Testis (tissue), 2 donors: ENCODE data around the gene STARD3NL.

Source experiments
- POLR2A ChIP-seq: fragments of 450-650 bp; IDR thresholded peaks from one replicate; pipeline ENCODE4 v1.6.1; 2017; ENCODE audit warnings: antibody characterized with exemption, mild to moderate bottlenecking, moderate library complexity
- TF ChIP-seq, protein P1 (sequence below), 3 experiments: fragments of 450-650 bp in 2 of 3; fragments of 200-600 bp in 1 of 3; sonication (generic) in 1 of 3; IDR thresholded peaks; one replicate each; pipeline ENCODE4 v1.5.1; 2016 to 2019; ENCODE audit warnings: antibody characterized with exemption in 3 of 3, mild to moderate bottlenecking in 2 of 3, moderate library complexity in 1 of 3

DNA sequence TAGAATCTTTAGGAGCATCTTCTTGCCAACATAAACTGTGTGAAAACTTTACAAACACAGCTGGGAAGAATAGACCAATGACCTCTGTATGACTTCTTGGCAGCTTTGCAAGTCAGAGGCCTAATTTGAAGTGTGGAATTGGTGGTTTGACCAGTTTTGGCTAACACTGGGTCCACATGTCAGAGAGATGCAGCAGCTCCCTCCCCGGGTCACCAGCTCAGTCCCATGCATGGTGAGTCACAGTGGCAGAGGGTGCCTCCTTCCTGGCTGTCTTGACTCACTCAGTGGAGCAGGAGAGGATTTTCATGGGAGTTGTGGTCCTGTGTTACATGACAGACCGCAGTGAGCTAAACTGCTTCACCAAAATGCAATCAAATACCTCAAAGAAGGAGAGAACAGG lies 8.2 kb upstream of the STARD3NL start:
- TF ChIP-seq, protein P1, sequence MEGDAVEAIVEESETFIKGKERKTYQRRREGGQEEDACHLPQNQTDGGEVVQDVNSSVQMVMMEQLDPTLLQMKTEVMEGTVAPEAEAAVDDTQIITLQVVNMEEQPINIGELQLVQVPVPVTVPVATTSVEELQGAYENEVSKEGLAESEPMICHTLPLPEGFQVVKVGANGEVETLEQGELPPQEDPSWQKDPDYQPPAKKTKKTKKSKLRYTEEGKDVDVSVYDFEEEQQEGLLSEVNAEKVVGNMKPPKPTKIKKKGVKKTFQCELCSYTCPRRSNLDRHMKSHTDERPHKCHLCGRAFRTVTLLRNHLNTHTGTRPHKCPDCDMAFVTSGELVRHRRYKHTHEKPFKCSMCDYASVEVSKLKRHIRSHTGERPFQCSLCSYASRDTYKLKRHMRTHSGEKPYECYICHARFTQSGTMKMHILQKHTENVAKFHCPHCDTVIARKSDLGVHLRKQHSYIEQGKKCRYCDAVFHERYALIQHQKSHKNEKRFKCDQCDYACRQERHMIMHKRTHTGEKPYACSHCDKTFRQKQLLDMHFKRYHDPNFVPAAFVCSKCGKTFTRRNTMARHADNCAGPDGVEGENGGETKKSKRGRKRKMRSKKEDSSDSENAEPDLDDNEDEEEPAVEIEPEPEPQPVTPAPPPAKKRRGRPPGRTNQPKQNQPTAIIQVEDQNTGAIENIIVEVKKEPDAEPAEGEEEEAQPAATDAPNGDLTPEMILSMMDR (IDR thresholded peaks at IDR 0.05) = no peak
- TF ChIP-seq POLR2A = no peak
